GM23248 (cell line): ENCODE measurements around the gene ANGPTL4. TPM values are rescaled to one million over a fixed set of nuclear protein-coding genes. Genes with fewer than 3 reads are reported as not detected.

Source experiments
- DNase-seq: peaks from one replicate; pipeline ENCODE4 v3.0.0-alpha.2; 2015
- H2AFZ ChIP-seq: fragments of 200-600 bp; sonication (generic); 2 replicates; pipeline ENCODE4 v1.6.1; 2016; ENCODE audit warnings: antibody characterized with exemption
- H3F3A ChIP-seq: fragments of 200-600 bp; sonication (generic); 2 replicates; pipeline ENCODE4 v1.6.1; 2016; ENCODE audit warnings: mild to moderate bottlenecking, antibody characterized with exemption, mixed run types; ENCODE audit not compliant: insufficient read depth
- H3K27ac ChIP-seq: fragments of 200-600 bp; sonication (generic); 2 replicates; pipeline ENCODE4 v1.5.1; 2016; ENCODE audit warnings: mild to moderate bottlenecking
- H3K27me3 ChIP-seq: fragments of 200-600 bp; sonication (generic); replicated peaks from 2 replicates; pipeline ENCODE4 v1.6.1; 2016; ENCODE audit warnings: mild to moderate bottlenecking; ENCODE audit not compliant: insufficient read depth
- H3K36me3 ChIP-seq: fragments of 200-600 bp; sonication (generic); 2 replicates; pipeline ENCODE4 v1.6.1; 2016; ENCODE audit warnings: low read depth, mild to moderate bottlenecking
- H3K4me1 ChIP-seq: fragments of 200-600 bp; sonication (generic); 2 replicates; pipeline ENCODE4 v1.6.1; 2016; ENCODE audit warnings: mild to moderate bottlenecking; ENCODE audit not compliant: insufficient read depth
- H3K4me2 ChIP-seq: fragments of 200-600 bp; sonication (generic); one replicate; pipeline ENCODE4 v1.6.1; 2016; ENCODE audit warnings: mild to moderate bottlenecking; ENCODE audit not compliant: unreplicated experiment
- H3K4me3 ChIP-seq: fragments of 200-600 bp; sonication (generic); 2 replicates; pipeline ENCODE4 v1.5.1; 2016; ENCODE audit warnings: mild to moderate bottlenecking
- H3K79me2 ChIP-seq: fragments of 200-600 bp; sonication (generic); 2 replicates; pipeline ENCODE4 v1.6.1; 2016; ENCODE audit warnings: mild to moderate bottlenecking; ENCODE audit not compliant: insufficient read depth
- H3K9ac ChIP-seq: fragments of 200-600 bp; sonication (generic); 2 replicates; pipeline ENCODE4 v1.6.1; 2016; ENCODE audit warnings: mild to moderate bottlenecking
- H3K9me2 ChIP-seq: fragments of 200-600 bp; sonication (generic); 2 replicates; pipeline ENCODE4 v1.6.1; 2016; ENCODE audit warnings: mixed run types, mild to moderate bottlenecking, moderate library complexity; ENCODE audit not compliant: insufficient read depth
- H3K9me3 ChIP-seq: fragments of 200-600 bp; sonication (generic); one replicate; pipeline ENCODE4 v1.6.1; 2017; ENCODE audit warnings: low read depth
- H4K20me1 ChIP-seq: fragments of 200-600 bp; sonication (generic); 2 replicates; pipeline ENCODE4 v1.6.0; 2016; ENCODE audit not compliant: insufficient read depth
- EZH2 ChIP-seq: fragments of 200-600 bp; sonication (generic); IDR thresholded peaks from 2 replicates; pipeline ENCODE4 v1.6.1; 2018; ENCODE audit warnings: antibody characterized with exemption, mild to moderate bottlenecking; ENCODE audit not compliant: insufficient read depth, poor library complexity, severe bottlenecking
- EZH2phosphoT487 ChIP-seq: fragments of 200-600 bp; sonication (generic); IDR thresholded peaks from 2 replicates; pipeline ENCODE4 v1.6.1; 2018; ENCODE audit warnings: antibody characterized with exemption, moderate library complexity, mild to moderate bottlenecking, low read depth; ENCODE audit not compliant: insufficient read depth
- WGBS, 2 experiments: methylation state at CpG; one replicate each; pipeline ENCODE4 v1.1.6; 2015 to 2017; ENCODE audit warnings: low lambda C conversion rate in 2 of 2, low coverage in 1 of 2; ENCODE audit errors: missing lambda C conversion rate in 2 of 2; 5-methylcytosine and 5-hydroxymethylcytosine counted together
- in situ Hi-C: fragments of 300-500 bp; cut with MboI; formaldehyde crosslinking; loops from 2 replicates; pipeline ENCODE4 v1.15.0; 2020
- polyA plus RNA-seq: library from polyadenylated mRNA; unstranded; fragments of >200 nt; fragmentation: Nextera tagmentation; extraction: Ambion mirVana; gene quantifications from 2 replicates; pipeline ENCODE4 v1.2.1, GENCODE V29; 2016
- total RNA-seq: library from RNA; depleted of rRNA; stranded (reverse); fragments of >200 nt; shearing (Covaris generic); gene quantifications from 2 replicates; pipeline ENCODE4 v1.2.3, GENCODE V29; 2014

The ANGPTL4 gene
- total and polyA plus RNA-seq, 2 experiments from 2014 or later: 13.1 to 37.9 TPM

DNA sequence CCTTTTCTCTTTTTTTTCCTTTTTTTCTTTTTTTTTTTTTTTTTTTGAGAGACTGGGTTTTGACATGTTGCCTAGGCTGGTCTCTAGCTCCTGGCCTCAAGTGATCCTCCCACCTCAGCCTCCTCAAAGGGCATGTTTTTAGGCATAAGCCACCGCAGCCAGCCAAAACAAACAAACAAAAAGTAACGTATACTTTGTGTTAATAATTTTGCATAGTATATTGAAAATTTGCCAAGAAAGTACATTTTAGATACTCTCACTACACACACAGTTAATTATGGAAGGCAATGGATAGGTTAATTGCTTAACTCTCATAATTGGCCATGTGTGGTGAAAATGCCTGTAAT, 24.6 kb downstream of the ANGPTL4 start:
- Histone ChIP-seq H3K9me3 (no peaks in the 10 kb centered on the region), H2AFZ (no peak overlapping the region), H3F3A (peaks cover 10% of the 10 kb centered on the region; the same call in 1 of the 2 replicates), H3K36me3 (no peaks in the 10 kb centered on the region; the same call in 1 of the 2 replicates), H4K20me1 (no peaks in the 10 kb centered on the region; the same call in 1 of the 2 replicates), H3K27ac (no peak overlapping the region), H3K9ac (no peak overlapping the region), H3K9me2 (no peaks in the 10 kb centered on the region), H3K4me3 (no peak overlapping the region), H3K27me3 (no peaks in the 10 kb centered on the region), H3K4me2 (no peak overlapping the region), H3K4me1 (peaks cover 25% of the 10 kb centered on the region), H3K79me2 (peaks cover 34% of the 10 kb centered on the region)
- TF ChIP-seq EZH2phosphoT487: no peak
- no peak for TF ChIP-seq EZH2
- 51% methylated on average over 2 of the region's 2 CpGs for WGBS, 2 experiments
- in situ Hi-C loops: no loop called here
- no peak for DNase-seq

DNA sequence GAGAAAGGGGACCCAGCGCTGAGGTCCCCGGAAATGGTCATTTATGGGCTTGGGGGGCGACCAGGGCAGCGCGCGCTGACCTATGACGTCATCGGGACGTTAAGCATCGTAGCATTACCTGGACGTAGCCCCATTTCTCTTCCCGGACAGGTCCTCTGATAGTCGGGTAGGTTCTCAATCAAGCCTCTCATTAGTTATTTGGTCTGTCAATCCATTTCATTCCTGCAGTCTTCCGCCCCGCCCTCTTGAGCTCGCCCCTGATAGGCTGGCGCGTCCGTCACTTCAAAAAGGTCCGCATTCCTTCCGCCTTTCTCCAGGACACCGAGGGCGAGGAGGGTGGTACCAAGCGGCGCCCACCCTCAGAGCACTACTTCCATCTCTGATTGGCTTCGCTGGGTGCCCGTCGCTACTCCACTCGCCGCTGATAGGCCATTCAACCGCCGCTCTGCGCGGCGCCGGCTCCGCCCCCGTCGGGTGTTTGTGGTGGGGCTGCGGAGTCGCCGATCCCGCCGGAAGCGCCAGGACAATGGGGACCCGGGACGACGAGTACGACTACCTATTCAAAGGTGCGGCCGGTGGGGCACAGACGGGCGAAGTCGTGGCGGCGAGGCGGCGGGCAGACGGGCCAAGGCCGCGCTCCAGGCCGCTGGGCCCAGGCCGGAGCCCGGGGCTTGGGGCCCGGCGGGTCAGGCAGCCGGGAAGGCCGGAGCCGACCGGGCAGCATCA, 26.1 kb downstream of the ANGPTL4 start, which contains the start of gene RAB11B:
TSS of gene RAB11B (plus strand) at position 470 of the 726 bp plus-strand sequence. CDS start at position 527, 57 bp downstream.
- H3K4me1 ChIP-seq: peaks cover 36% of the 10 kb centered on the region
- H3K36me3 ChIP-seq: no peaks in the 10 kb centered on the region
- peak within 1 kb of the TSS; percentile 74 for H3K4me2 ChIP-seq
- H3K79me2 ChIP-seq: peaks cover 48% of the 10 kb centered on the region
- H3F3A ChIP-seq: peaks cover 20% of the 10 kb centered on the region
- DNase-seq: peak; percentile 100
- peak within 1 kb of the TSS; percentile 94 for H3K27ac ChIP-seq
- 1 to 2% methylated on average over 64 to 67 of the region's 70 CpGs for WGBS, 2 experiments
- TF ChIP-seq EZH2 (no peak), EZH2phosphoT487 (no peak)
- no peaks in the 10 kb centered on the region for H3K9me2 ChIP-seq
- H3K27me3 ChIP-seq: no peaks in the 10 kb centered on the region
- no peaks in the 10 kb centered on the region for H3K9me3 ChIP-seq
- in situ Hi-C loops: no loop called here
- no peaks in the 10 kb centered on the region; the same call in 1 of the 2 replicates for H4K20me1 ChIP-seq
- peak within 1 kb of the TSS; percentile 95 for H2AFZ ChIP-seq
- H3K9ac ChIP-seq: peak within 1 kb of the TSS; percentile 98
- peak within 1 kb of the TSS; percentile 91 for H3K4me3 ChIP-seq

GRCh38 chr19:8390617-8390981, 26.6 kb downstream of the ANGPTL4 start:
- H2AFZ ChIP-seq: peak overlapping the region; percentile 66
- H3K4me2 ChIP-seq: peak overlapping the region; percentile 74
- in situ Hi-C loops: no loop called here
- H3K79me2 ChIP-seq: peaks cover 53% of the 10 kb centered on the region
- TF ChIP-seq EZH2: no peak
- TF ChIP-seq EZH2phosphoT487: no peak
- WGBS, 2 experiments: 0 to 1% methylated on average over 1 to 28 of the region's 28 CpGs
- peak overlapping the region; percentile 94 for H3K27ac ChIP-seq
- H3K36me3 ChIP-seq: no peaks in the 10 kb centered on the region
- peaks cover 20% of the 10 kb centered on the region for H3F3A ChIP-seq
- peak; percentile 94 for DNase-seq
- H3K27me3 ChIP-seq: no peaks in the 10 kb centered on the region
- H3K9me2 ChIP-seq: no peaks in the 10 kb centered on the region
- no peaks in the 10 kb centered on the region for H3K9me3 ChIP-seq
- H4K20me1 ChIP-seq: no peaks in the 10 kb centered on the region; the same call in 1 of the 2 replicates
- peak overlapping the region; percentile 98 for H3K9ac ChIP-seq
- H3K4me1 ChIP-seq: peaks cover 37% of the 10 kb centered on the region
- H3K4me3 ChIP-seq: peak overlapping the region; percentile 91

- Histone ChIP-seq H3K27ac (peak overlapping the region; percentile 27; the same call in 1 of the 2 replicates), H3K36me3 (no peaks in the 10 kb centered on the region), H4K20me1 (no peaks in the 10 kb centered on the region; the same call in 1 of the 2 replicates), H3K4me1 (peaks cover 37% of the 10 kb centered on the region), H3K4me3 (peak overlapping the region; percentile 91), H3K9ac (no peak overlapping the region), H3K4me2 (peak overlapping the region; percentile 26), H3K9me3 (no peaks in the 10 kb centered on the region), H3K27me3 (no peaks in the 10 kb centered on the region), H3K9me2 (no peaks in the 10 kb centered on the region), H3F3A (peaks cover 20% of the 10 kb centered on the region), H2AFZ (no peak overlapping the region), H3K79me2 (peaks cover 61% of the 10 kb centered on the region)
- DNase-seq: no peak
- in situ Hi-C loops: no loop called here
- TF ChIP-seq EZH2phosphoT487 (no peak), EZH2 (no peak)
- 68 to 70% methylated on average over 20 to 23 of the region's 23 CpGs for WGBS, 2 experiments
These were observed 27.5 kb downstream of the ANGPTL4 start for GRCh38 chr19:8391198-8392016.
